K562 (cell line): ENCODE results near the gene AK2. TPM values are rescaled to one million over a fixed set of nuclear protein-coding genes. Genes with fewer than 3 reads are reported as not detected.

ENCODE experiments used
- ATAC-seq: fragments of 200-7000 bp; cut with Tn5 transposase; 3 replicates; pipeline ENCODE4 v1.9.1; 2020; ENCODE audit warnings: moderate library complexity
- BruUV-seq: library from RNA; stranded (reverse); fragments of 400-500 nt; replicated peaks from 2 replicates; lab custom pipeline; 2021; lab: Mats Ljungman, UMichigan
- CTCF ChIA-PET: fragments of 300-600 bp; formaldehyde crosslinking; extraction: SDS; loops from one replicate; lab custom pipeline; 2021; ENCODE audit warnings: low intra/inter-chr PET ratio; lab: Yijun Ruan, JAX
- POLR2A ChIA-PET: fragments of 300-600, 350-650 bp; sonication (Branson Sonifier 250); formaldehyde crosslinking; extraction: SDS; loops from one replicate; lab custom pipeline; 2021; ENCODE audit warnings: antibody characterized with exemption, inconsistent platforms; lab: Yijun Ruan, JAX
- DNase-seq, 4 experiments: peaks; one replicate each; pipeline versions ENCODE4 v3.0.0 to v3.0.0-alpha.2; 2011 to 2018; ENCODE audit warnings: low spot score in 3 of 4, mixed read lengths in 3 of 4; ENCODE audit errors: extremely low read depth in 1 of 4
- FAIRE-seq: peaks from 2 replicates; lab custom pipeline; 2011; peaks lifted over from hg19 to GRCh38; lab: Jason Lieb, UNC
- H2AFZ ChIP-seq: 2 replicates; pipeline ENCODE4 v1.6.0; 2011; ENCODE audit warnings: low read depth, low read length, control low read depth, inconsistent platforms
- H3K27ac ChIP-seq: fragments of 200-600 bp; 3 replicates; pipeline ENCODE4 v1.8.0; 2011; ENCODE audit warnings: low read depth, mild to moderate bottlenecking, control low read depth, inconsistent platforms, low read length, moderate library complexity, mixed read lengths; ENCODE audit errors: extremely low read depth
- H3K27me3 ChIP-seq, 2 experiments: fragments of 300-600 bp in 1 of 2; 2 replicates in 1 of 2; 3 replicates in 1 of 2; pipeline versions ENCODE4 v1.6.0 to v1.8.0; 2011; ENCODE audit warnings: inconsistent platforms in 2 of 2, low read length in 2 of 2, mild to moderate bottlenecking in 1 of 2, mixed read lengths in 1 of 2, moderate library complexity in 1 of 2; ENCODE audit not compliant: control insufficient read depth in 2 of 2, insufficient read depth in 2 of 2
- H3K36me3 ChIP-seq: fragments of 300-600 bp; 3 replicates; pipeline ENCODE4 v1.8.0; 2011; ENCODE audit warnings: mild to moderate bottlenecking, low read length, inconsistent platforms; ENCODE audit not compliant: control insufficient read depth, insufficient read depth
- H3K4me1 ChIP-seq, 2 experiments: fragments of 200-600 bp in 1 of 2; replicated peaks in 1 of 2; 2 replicates in 1 of 2; 3 replicates in 1 of 2; pipeline versions ENCODE4 v1.5.1 to v1.8.0; 2011; ENCODE audit warnings: inconsistent platforms in 2 of 2, low read length in 2 of 2, mild to moderate bottlenecking in 1 of 2, mixed read lengths in 1 of 2, moderate library complexity in 1 of 2; ENCODE audit not compliant: control insufficient read depth in 2 of 2, insufficient read depth in 2 of 2
- H3K4me2 ChIP-seq: 2 replicates; pipeline ENCODE4 v1.6.1; 2011; ENCODE audit warnings: low read length, control low read depth, inconsistent platforms, mixed read lengths; ENCODE audit not compliant: insufficient read depth
- H3K4me3 ChIP-seq: fragments of 200-600 bp; sonication (generic), shearing (Covaris generic); 2 replicates; pipeline ENCODE4 v1.5.1; 2016; ENCODE audit warnings: control low read depth, inconsistent platforms
- H3K79me2 ChIP-seq: fragments of 200-600 bp; 3 replicates; pipeline ENCODE4 v1.8.0; 2011; ENCODE audit warnings: low read length, inconsistent platforms; ENCODE audit not compliant: control insufficient read depth, insufficient read depth
- H3K9ac ChIP-seq, 2 experiments: 2 replicates each; pipeline versions ENCODE4 v1.6.0 to v1.6.1; 2011; ENCODE audit warnings: low read depth in 2 of 2, low read length in 2 of 2, control low read depth in 1 of 2, inconsistent platforms in 1 of 2, mild to moderate bottlenecking in 1 of 2, mixed read lengths in 1 of 2; ENCODE audit not compliant: insufficient read depth in 1 of 2
- H3K9me1 ChIP-seq: one replicate; pipeline ENCODE4 v1.6.0; 2011; ENCODE audit warnings: inconsistent platforms, mild to moderate bottlenecking, low read length, moderate library complexity; ENCODE audit not compliant: control insufficient read depth, insufficient read depth
- H3K9me3 ChIP-seq: replicated peaks from 2 replicates; pipeline ENCODE4 v1.5.1; 2011; ENCODE audit warnings: low read depth, low read length, inconsistent platforms; ENCODE audit not compliant: control insufficient read depth, insufficient read depth
- H4K20me1 ChIP-seq: replicated peaks from 2 replicates; pipeline ENCODE4 v1.6.1; 2011; ENCODE audit warnings: low read length, inconsistent platforms, mixed read lengths; ENCODE audit not compliant: control insufficient read depth, insufficient read depth
- BHLHE40 ChIP-seq: IDR thresholded peaks from 2 replicates; pipeline ENCODE4 v1.6.1; 2011; ENCODE audit warnings: low read length, improper control_type of control experiment
- CBFA2T3 ChIP-seq: fragments of 450-650 bp; IDR thresholded peaks from 2 replicates; pipeline ENCODE4 v1.6.1; 2017
- ESRRA ChIP-seq: fragments of 450-650 bp; IDR thresholded peaks from 2 replicates; pipeline ENCODE4 v1.6.1; 2014; ENCODE audit warnings: low read depth, mild to moderate bottlenecking, moderate library complexity, borderline replicate concordance
- HNRNPL ChIP-seq: fragments of 200-400 bp; formaldehyde crosslinking; IDR thresholded peaks from 2 replicates; pipeline ENCODE4 v1.6.1; 2017; ENCODE audit warnings: low read depth, mild to moderate bottlenecking, low read length
- JUND ChIP-seq, 2 experiments: IDR thresholded peaks; 2 replicates in 1 of 2; 3 replicates in 1 of 2; pipeline ENCODE4 v1.6.1; 2011; ENCODE audit warnings: borderline replicate concordance in 2 of 2, low read depth in 2 of 2, low read length in 2 of 2, improper control_type of control experiment in 1 of 2, missing biosample characterization in 1 of 2, missing genetic modification characterization in 1 of 2, missing genetic modification reagents in 1 of 2
- NCOA6 ChIP-seq: fragments of 450-650 bp; IDR thresholded peaks from 2 replicates; pipeline ENCODE4 v1.6.1; 2017; ENCODE audit warnings: mild to moderate bottlenecking
- PREB ChIP-seq: sonication (generic); formaldehyde crosslinking; IDR thresholded peaks from 2 replicates; pipeline ENCODE4 v1.8.1; 2023; ENCODE audit warnings: mild to moderate bottlenecking, missing genetic modification reagents
- ZEB2 ChIP-seq: fragments of 450-650 bp; IDR thresholded peaks from 2 replicates; pipeline ENCODE4 v1.6.1; 2016
- ZNF143 ChIP-seq: sonication (generic); formaldehyde crosslinking; IDR thresholded peaks from 2 replicates; pipeline ENCODE4 v1.9.0; 2022; ENCODE audit warnings: mild to moderate bottlenecking, missing genetic modification reagents
- WGBS: fragments of 100-300 bp; shearing (Covaris generic); methylation state at CpG from one replicate; pipeline ENCODE4 v1.1.6; 2016; ENCODE audit warnings: low coverage, mixed read lengths; ENCODE audit not compliant: insufficient coverage; ENCODE audit errors: missing lambda C conversion rate; 5-methylcytosine and 5-hydroxymethylcytosine counted together
- in situ Hi-C: fragments of 300-500 bp; cut with MboI; formaldehyde crosslinking; loops from 4 replicates; pipeline ENCODE4 v1.15.0; 2018; ENCODE audit warnings: inconsistent platforms, mixed read lengths
- intact Hi-C: fragments of 100-400 bp; cut with micrococcal nuclease; formaldehyde crosslinking; loops from 2 replicates; pipeline ENCODE4 v1.14.2; 2022
- polyA plus RNA-seq, 8 experiments: library from polyadenylated mRNA; depleted of rRNA in 4 of 8; stranded (reverse) in 5 of 8; unstranded in 3 of 8; fragments of >200 nt; fragmentation: Nextera tagmentation in 2 of 8; fragmentation: Illumina TruSeq in 1 of 8; extraction: Ambion mirVana in 2 of 8; extraction: Trizol in 1 of 8; gene quantifications; 2 replicates each; pipeline versions ENCODE4 v1.2.1 to v1.2.3, GENCODE V29; 2011 to 2014; ENCODE audit warnings: inconsistent platforms in 1 of 8, missing spikeins in 1 of 8
- total RNA-seq, 7 experiments: library from RNA; depleted of rRNA in 6 of 7; stranded (reverse); fragments of >200 nt in 6 of 7; fragmentation: Illumina TruSeq in 2 of 7; extraction: Trizol in 2 of 7; gene quantifications; 2 replicates each; pipeline versions ENCODE4 v1.2.1 to v1.2.3, GENCODE V29; 2011 to 2021; ENCODE audit warnings: low replicate concordance in 1 of 7
- TF ChIP-seq, protein P1 (sequence below): fragments of 450-650 bp; IDR thresholded peaks from 2 replicates; pipeline ENCODE4 v1.6.1; 2014; ENCODE audit warnings: low read depth, mild to moderate bottlenecking, moderate library complexity, borderline replicate concordance

AK2 gene
- total and polyA plus RNA-seq, 9 of the 15 experiments (the other 6 are each of a cell fraction or from before 2014, with no cell fraction given): 105 to 1,050 (median 509) TPM

GRCh38 chr1:32990887-32991286 lies 45.8 kb downstream of the AK2 start:
- H3K9me1 ChIP-seq: no peaks in the 10 kb centered on the region
- no peak overlapping the region for H3K4me3 ChIP-seq
- H3K9me3 ChIP-seq: no peaks in the 10 kb centered on the region
- H3K4me1 ChIP-seq: peaks cover 15 to 22% of the 10 kb centered on the region in 2 experiments
- in situ Hi-C loops (no loop called here), intact Hi-C loops (no loop called here)
- DNase-seq (no peak), ATAC-seq (no peak), FAIRE-seq (no peak)
- BruUV-seq: no TSS peak
- CTCF ChIA-PET: no interaction called here
- whole genome bisulfite sequencing: 58% methylated on average over 5 of the region's 5 CpGs
- no peaks in the 10 kb centered on the region for H3K79me2 ChIP-seq
- no peaks in the 10 kb centered on the region for H3K27me3 ChIP-seq
- H3K27ac ChIP-seq: no peak overlapping the region
- H3K36me3 ChIP-seq: no peaks in the 10 kb centered on the region
- no peaks in the 10 kb centered on the region; the same call in 1 of the 2 replicates for H4K20me1 ChIP-seq
- TF ChIP-seq BHLHE40 (no peak), HNRNPL (no peak), JUND (IDR thresholded peaks at IDR 0.05; ENCODE audit: borderline replicate concordance, low read depth, low read length) (no peak), JUND (tag; IDR thresholded peaks at IDR 0.05; ENCODE audit: borderline replicate concordance, low read depth, low read length) (no peak), PREB (CRISPR knock-in tag) (no peak), NCOA6 (no peak), ZEB2 (no peak), ESRRA (no peak), ZNF143 (CRISPR knock-in tag) (no peak), CBFA2T3 (no peak)
- TF ChIP-seq, protein P1, sequence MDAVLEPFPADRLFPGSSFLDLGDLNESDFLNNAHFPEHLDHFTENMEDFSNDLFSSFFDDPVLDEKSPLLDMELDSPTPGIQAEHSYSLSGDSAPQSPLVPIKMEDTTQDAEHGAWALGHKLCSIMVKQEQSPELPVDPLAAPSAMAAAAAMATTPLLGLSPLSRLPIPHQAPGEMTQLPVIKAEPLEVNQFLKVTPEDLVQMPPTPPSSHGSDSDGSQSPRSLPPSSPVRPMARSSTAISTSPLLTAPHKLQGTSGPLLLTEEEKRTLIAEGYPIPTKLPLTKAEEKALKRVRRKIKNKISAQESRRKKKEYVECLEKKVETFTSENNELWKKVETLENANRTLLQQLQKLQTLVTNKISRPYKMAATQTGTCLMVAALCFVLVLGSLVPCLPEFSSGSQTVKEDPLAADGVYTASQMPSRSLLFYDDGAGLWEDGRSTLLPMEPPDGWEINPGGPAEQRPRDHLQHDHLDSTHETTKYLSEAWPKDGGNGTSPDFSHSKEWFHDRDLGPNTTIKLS: no peak
- H3K4me2 ChIP-seq: no peak overlapping the region
- H2AFZ ChIP-seq: no peak overlapping the region
- no peak overlapping the region for H3K9ac ChIP-seq
- POLR2A ChIA-PET: interaction anchor here (1.3 kb wide), 1 partner anchor 14 kb away, joined by 3 read pairs; no protein-coding TSS in a partner anchor
